Stimulated activated CD4-positive, alpha-beta T cell treated with anti-CD3 and anti-CD28 coated beads, Interleukin-1b, Interleukin-23, amount 100 ng/mL, for 4 hours (primary cell): ENCODE measurements around the gene USP17L18.
"Not testable (repeated sequence)": the region's sequence is repeated elsewhere in the genome, so short reads cannot be mapped to it uniquely, and the experiment has no call there.

ENCODE experiments used
- DNase-seq, 2 donors: peaks; one replicate each; pipeline ENCODE4 v3.0.0-alpha.2; 2020; ENCODE audit warnings: low read depth in 2 of 2

The USP17L18 gene

DNA sequence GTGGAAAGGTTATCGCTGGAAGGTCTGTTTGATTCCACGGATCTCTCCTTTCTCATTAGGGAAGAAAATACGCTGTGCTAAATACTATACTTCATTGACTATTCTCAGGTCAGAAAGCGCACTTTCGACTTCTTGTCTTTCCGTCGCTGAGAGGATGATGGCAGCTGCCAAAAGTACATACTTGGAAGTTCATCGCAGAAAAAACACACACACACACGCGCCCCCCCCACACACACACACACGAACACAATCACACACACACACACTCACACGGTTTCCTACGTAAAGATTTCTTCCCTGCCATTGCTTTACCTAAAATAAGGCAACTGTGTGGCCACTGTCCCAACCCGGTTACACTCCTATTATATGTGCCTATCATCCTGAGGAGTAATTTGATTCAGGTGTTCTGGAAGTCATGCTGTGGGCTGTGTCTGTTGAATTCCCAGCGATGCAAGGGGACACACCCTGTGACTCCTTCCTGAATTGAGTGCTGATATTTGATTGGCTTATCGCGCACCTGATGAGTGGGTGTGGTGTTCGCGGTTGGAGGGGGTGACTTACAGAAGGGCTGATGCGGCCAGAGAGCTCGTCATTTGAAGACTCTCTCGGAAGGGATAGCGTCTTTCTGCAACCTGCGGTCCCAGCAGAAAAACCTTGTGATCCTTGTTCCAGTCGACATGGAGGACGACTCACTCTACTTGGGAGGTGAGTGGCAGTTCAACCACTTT lies at the start of gene USP17L18:
TSS of gene USP17L18 (plus strand) at position 678 of the 728 bp plus-strand sequence. CDS start at position 678, 0 bp downstream.
- not testable (repeated sequence) for DNase-seq

GRCh38 chr4:9210357-9210756 lies 38.1 kb upstream of the USP17L18 start, which contains the start of gene USP17L10:
Gene USP17L10, plus strand, starts transcription at chr4:9210657. Its CDS starts 0 bp downstream, at chr4:9210657.
- DNase-seq: not testable (repeated sequence)

DNA sequence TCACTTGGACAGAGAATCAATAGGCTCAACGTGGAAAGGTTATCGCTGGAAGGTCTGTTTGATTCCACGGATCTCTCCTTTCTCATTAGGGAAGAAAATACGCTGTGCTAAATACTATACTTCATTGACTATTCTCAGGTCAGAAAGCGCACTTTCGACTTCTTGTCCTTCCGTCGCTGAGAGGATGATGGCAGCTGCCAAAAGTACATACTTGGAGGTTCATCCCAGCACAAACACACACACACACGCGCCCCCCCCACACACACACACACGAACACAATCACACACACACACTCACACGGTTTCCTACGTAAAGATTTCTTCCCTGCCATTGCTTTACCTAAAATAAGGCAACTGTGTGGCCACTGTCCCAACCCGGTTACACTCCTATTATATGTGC lies 33.7 kb upstream of the USP17L18 start:
- DNase-seq: not testable (repeated sequence)

DNA sequence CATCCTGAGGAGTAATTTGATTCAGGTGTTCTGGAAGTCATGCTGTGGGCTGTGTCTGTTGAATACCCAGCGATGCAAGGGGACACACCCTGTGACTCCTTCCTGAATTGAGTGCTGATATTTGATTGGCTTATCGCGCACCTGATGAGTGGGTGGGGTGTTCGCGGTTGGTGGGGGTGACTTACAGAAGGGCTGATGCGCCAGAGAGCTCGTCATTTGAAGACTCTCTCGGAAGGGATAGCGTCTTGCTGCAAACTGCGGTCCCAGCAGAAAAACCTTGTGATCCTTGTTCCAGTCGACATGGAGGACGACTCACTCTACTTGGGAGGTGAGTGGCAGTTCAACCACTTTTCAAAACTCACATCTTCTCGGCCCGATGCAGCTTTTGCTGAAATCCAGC lies 33.3 kb upstream of the USP17L18 start, which contains the start of gene USP17L11:
TSS of gene USP17L11 (plus strand) at position 301 of the 400 bp plus-strand sequence. CDS start at position 301, 0 bp downstream.
- not testable (repeated sequence) for DNase-seq

GRCh38 chr4:9219852-9220251 lies 28.6 kb upstream of the USP17L18 start, which contains the start of gene USP17L12:
Gene USP17L12, plus strand, starts transcription at chr4:9220152. Its CDS starts 0 bp downstream, at chr4:9220152.
- DNase-seq: not testable (repeated sequence)

GRCh38 chr4:9224596-9224995 lies 23.8 kb upstream of the USP17L18 start, which contains the start of gene USP17L13:
Gene USP17L13, plus strand, starts transcription at chr4:9224896. Its CDS starts 0 bp downstream, at chr4:9224896.
- DNase-seq: not testable (repeated sequence)

DNA sequence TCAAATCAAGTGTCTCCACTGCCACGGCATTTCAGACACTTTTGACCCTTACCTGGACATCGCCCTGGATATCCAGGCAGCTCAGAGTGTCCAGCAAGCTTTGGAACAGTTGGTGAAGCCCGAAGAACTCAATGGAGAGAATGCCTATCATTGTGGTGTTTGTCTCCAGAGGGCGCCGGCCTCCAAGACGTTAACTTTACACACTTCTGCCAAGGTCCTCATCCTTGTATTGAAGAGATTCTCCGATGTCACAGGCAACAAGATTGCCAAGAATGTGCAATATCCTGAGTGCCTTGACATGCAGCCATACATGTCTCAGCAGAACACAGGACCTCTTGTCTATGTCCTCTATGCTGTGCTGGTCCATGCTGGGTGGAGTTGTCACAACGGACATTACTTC lies 18.2 kb upstream of the USP17L18 start:
- not testable (repeated sequence) for DNase-seq

GRCh38 chr4:9234085-9234484 lies 14.3 kb upstream of the USP17L18 start, which contains the start of gene USP17L15:
Gene USP17L15, plus strand, starts transcription at chr4:9234385. Its CDS starts 0 bp downstream, at chr4:9234385.
- not testable (repeated sequence) for DNase-seq

DNA sequence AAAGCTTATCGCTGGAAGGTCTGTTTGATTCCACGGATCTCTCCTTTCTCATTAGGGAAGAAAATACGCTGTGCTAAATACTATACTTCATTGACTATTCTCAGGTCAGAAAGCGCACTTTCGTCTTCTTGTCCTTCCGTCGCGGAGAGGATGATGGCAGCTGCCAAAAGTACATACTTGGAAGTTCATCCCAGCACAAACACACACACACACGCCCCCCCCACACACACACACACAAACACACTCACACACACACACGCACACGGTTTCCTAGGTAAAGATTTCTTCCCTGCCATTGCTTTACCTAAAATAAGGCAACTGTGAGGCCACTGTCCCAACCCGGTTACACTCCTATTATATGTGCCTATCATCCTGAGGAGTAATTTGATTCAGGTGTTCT lies 10.0 kb upstream of the USP17L18 start:
- DNase-seq: not testable (repeated sequence)

- DNase-seq: not testable (repeated sequence)
Measured at GRCh38 chr4:9243579-9243978, 4.9 kb upstream of the USP17L18 start, which contains the start of gene USP17L17. Gene USP17L17, plus strand, starts transcription at chr4:9243879. Its CDS starts 0 bp downstream, at chr4:9243879.

DNA sequence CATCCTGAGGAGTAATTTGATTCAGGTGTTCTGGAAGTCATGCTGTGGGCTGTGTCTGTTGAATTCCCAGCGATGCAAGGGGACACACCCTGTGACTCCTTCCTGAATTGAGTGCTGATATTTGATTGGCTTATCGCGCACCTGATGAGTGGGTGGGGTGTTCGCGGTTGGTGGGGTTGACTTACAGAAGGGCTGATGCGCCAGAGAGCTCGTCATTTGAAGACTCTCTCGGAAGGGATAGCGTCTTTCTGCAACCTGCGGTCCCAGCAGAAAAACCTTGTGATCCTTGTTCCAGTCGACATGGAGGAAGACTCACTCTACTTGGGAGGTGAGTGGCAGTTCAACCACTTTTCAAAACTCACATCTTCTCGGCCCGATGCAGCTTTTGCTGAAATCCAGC lies 4.6 kb downstream of the USP17L18 start, which contains the start of gene USP17L19:
TSS of gene USP17L19 (plus strand) at position 301 of the 400 bp plus-strand sequence. CDS start at position 301, 0 bp downstream.
- DNase-seq: not testable (repeated sequence)

- not testable (repeated sequence) for DNase-seq
Measured at GRCh38 chr4:9257824-9258223, 9.4 kb downstream of the USP17L18 start, which contains the start of gene USP17L20. Gene USP17L20, plus strand, starts transcription at chr4:9258124. Its CDS starts 0 bp downstream, at chr4:9258124.

DNA sequence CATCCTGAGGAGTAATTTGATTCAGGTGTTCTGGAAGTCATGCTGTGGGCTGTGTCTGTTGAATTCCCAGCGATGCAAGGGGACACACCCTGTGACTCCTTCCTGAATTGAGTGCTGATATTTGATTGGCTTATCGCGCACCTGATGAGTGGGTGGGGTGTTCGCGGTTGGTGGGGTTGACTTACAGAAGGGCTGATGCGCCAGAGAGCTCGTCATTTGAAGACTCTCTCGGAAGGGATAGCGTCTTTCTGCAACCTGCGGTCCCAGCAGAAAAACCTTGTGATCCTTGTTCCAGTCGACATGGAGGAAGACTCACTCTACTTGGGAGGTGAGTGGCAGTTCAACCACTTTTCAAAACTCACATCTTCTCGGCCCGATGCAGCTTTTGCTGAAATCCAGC lies 14.1 kb downstream of the USP17L18 start, which contains the start of gene USP17L21:
TSS of gene USP17L21 (plus strand) at position 301 of the 400 bp plus-strand sequence. CDS start at position 301, 0 bp downstream.
- not testable (repeated sequence) for DNase-seq

DNA sequence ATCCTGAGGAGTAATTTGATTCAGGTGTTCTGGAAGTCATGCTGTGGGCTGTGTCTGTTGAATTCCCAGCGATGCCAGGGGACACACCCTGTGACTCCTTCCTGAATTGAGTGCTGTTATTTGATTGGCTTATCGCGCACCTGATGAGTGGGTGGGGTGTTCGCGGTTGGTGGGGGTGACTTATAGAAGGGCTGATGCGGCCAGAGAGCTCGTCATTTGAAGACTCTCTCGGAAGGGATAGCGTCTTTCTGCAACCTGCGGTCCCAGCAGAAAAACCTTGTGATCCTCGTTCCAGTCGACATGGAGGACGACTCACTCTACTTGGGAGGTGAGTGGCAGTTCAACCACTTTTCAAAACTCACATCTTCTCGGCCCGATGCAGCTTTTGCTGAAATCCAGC lies 18.9 kb downstream of the USP17L18 start, which contains the start of gene USP17L22:
TSS of gene USP17L22 (plus strand) at position 301 of the 400 bp plus-strand sequence. CDS start at position 301, 0 bp downstream.
- not testable (repeated sequence) for DNase-seq

GRCh38 chr4:9271719-9272118 lies 23.3 kb downstream of the USP17L18 start:
- not testable (repeated sequence) for DNase-seq
